ENCODE measurements around the gene ZNF606.

- no peak for TF ChIP-seq CTCF (IDR thresholded peaks at IDR 0.05; ENCODE audit: low read length)
- TF ChIP-seq EZH2 (optimal IDR thresholded peaks at IDR 0.05; ENCODE audit: low read depth, low read length), result no peak
- no peak for TF ChIP-seq EZH2phosphoT487 (IDR thresholded peaks at IDR 0.05; ENCODE audit: low read length)
These were observed 44.2 kb upstream of the ZNF606 start for GRCh38 chr19:58046856-58047255.

Measured in MM.1S (cell line).